NCI-H1436 (cell line): Measurements from ENCODE around the gene SLC26A11.
"Not testable (repeated sequence)": the region's sequence is repeated elsewhere in the genome, so short reads cannot be mapped to it uniquely, and the experiment has no call there.

Experiments
- DNase-seq: peaks from one replicate; lab custom pipeline; 2025; lab: John Stamatoyannopoulos, UW

SLC26A11 gene

DNA sequence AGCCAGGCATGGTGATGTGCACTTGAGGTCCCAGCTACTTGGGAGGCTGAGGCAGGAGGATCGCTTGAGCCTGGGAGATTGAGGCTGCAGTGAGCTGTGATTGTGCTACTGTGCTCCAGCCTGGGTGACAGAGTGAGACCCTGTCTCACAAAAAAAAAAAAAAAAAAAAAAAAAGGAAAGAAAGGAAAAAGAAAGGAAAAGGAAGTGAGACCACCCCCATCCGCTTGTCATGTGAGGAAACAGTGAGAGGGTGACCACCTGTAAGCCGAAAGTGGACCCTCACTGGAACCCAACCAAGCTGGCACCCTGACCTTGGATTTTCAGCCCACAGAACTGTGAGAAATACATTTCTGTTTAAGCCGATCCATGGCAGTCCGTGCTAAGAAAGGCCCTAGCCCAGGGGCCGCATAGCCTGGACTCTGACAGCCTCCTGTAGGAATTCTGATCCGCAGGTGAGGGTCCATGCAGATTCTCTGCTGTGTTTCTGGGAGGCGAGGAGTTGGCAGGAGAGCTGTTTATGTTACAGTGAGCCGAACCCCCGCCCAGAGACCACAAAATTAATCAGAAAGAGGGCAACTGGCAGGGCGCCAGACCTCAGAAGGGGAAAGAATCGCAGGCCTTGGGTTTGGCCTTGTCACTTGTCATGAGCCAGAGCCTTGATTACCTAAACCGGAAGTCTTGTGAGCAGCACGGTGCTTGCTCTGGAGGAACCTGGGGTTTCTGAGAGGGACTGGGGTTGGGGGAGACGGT is 1.0 kb upstream of the SLC26A11 start:
- DNase-seq = peak; percentile 45

GRCh38 chr17:80219763-80220053 is 519 bp upstream of the SLC26A11 start:
- DNase-seq = no peak

DNA sequence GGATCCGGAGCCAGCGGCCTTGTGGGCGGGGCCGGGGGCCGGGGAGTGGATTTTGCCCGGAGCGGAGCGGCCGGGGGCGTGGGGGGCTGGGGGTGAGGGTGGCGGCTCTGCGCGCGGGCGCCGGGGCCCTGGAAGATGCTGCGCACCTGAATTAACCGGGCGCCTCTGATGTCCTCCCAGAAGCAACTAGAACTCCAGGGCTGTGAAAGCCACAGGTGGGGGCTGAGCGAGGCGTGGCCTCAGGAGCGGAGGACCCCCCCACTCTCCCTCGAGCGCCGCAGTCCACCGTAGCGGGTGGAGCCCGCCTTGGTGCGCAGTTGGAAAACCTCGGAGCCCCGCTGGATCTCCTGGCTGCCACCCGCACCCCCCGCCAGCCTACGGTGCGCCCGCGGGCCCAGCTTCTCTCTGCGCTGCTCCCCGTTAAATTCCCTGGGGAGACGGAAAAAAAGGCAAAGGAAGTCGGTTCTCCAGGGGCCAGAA is 549 bp downstream of the SLC26A11 start:
- DNase-seq = peak; percentile 31

- DNase-seq = no peak
These were observed 1.3 kb downstream of the SLC26A11 start for GRCh38 chr17:80221351-80222105.

GRCh38 chr17:80222376-80223141 is 2.3 kb downstream of the SLC26A11 start:
- no peak for DNase-seq

- DNase-seq = no peak
These were observed 3.1 kb downstream of the SLC26A11 start for GRCh38 chr17:80223142-80223815.

DNA sequence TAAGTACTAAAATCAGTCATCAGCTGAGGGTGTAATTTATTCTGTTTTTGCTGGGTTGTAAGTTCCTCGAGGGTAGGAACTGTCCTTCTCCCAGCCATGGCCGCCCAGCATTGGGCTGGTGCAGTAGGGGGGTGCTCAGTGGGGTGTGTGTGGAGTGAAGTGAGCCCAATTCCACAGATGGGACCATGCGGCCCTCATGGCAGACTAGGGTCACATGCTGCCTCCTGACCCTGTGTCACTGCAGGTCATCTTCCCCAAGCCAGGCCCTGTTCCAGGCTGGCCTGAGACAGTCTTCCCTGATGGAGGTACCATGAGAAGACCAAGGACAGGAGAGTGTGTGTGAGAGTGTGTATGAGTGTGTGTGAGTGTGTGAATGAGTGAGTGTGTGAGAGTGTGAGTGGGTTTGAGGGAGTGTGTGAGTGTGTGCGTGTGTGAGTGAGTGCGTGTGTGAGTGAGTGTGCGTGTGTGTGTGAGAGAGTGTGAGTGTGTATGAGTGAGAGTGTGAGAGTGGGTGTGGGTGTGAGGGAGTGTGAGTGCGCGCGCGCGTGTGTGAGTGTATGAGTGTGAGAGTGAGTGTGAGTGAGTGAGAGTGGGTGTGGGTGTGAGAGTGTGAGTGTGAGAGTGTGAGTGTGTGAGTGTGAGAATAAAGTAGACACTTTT is 3.7 kb downstream of the SLC26A11 start:
- DNase-seq = no peak

- no peak for DNase-seq
These were observed 4.5 kb downstream of the SLC26A11 start for GRCh38 chr17:80224683-80225082.

GRCh38 chr17:80225230-80225629 is 5.0 kb downstream of the SLC26A11 start:
- no peak for DNase-seq

GRCh38 chr17:80227156-80227555 is 6.9 kb downstream of the SLC26A11 start:
- DNase-seq = no peak

DNA sequence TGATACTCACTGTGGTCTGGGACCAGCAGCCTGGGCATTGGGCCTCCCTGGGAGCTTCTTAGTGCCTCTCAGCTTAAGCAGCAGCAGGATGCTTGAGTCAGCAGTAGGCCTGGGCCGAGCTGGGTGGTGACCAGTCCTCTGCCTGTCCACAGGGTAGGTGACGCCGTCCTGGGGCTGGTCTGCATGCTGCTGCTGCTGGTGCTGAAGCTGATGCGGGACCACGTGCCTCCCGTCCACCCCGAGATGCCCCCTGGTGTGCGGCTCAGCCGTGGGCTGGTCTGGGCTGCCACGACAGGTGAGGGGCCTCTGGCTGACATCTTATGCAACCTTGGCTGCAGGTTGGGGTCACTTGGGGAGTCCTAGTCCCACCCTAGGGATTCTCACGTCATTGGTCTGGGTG is 7.4 kb downstream of the SLC26A11 start:
- DNase-seq = no peak

GRCh38 chr17:80228477-80228876 is 8.2 kb downstream of the SLC26A11 start:
- no peak for DNase-seq

GRCh38 chr17:80229011-80229410 is 8.8 kb downstream of the SLC26A11 start:
- DNase-seq = no peak

GRCh38 chr17:80232438-80232837 is 12.2 kb downstream of the SLC26A11 start:
- no peak for DNase-seq

DNA sequence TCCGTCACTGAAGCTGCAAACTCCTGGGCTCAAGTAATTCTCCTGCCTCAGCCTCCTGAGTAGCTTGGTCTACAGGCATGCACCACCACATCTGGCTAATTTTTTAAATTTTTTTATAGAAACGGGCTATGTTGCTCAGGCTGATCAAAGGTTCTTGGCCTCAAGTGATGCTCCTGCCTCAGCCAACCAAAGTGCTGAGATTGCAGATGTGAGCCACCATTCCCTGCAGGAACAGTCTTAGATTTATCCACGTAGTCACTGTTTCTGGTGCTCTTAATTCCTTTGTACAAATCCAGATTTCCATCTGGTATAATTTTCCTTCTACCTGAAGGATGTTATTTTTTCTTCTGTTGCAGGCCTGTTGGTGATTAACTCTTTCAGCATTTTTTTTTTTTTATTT is 13.0 kb downstream of the SLC26A11 start:
- no peak for DNase-seq

DNA sequence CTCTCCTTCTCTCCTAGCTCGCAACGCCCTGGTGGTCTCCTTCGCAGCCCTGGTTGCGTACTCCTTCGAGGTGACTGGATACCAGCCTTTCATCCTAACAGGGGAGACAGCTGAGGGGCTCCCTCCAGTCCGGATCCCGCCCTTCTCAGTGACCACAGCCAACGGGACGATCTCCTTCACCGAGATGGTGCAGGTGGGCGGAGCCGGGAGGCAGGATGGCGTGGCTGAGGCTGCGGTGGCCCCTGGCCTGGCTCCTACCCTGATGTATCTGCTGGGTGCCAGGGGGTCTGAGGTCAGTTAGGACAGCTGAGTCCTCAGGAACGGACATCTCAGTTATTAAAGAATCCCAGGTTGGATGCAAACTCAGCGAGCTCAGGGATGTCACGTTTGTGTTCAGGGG is 16.7 kb downstream of the SLC26A11 start:
- DNase-seq = no peak

DNA sequence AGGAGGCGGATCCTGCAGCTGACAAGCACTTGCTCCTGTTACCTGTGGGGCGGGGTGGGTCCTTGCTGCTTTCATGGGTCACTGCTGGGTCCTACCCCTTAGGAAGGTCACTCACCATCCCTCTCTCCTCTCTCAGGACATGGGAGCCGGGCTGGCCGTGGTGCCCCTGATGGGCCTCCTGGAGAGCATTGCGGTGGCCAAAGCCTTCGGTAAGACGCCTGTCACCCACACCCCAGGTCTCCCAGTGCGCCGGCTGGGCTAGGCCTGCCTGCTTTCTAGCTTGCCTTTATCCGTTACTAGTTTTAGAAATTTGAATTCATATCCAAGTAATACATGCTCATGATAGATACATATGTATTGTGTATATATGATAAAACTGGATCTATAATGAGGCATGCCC is 17.2 kb downstream of the SLC26A11 start:
- DNase-seq = no peak

DNA sequence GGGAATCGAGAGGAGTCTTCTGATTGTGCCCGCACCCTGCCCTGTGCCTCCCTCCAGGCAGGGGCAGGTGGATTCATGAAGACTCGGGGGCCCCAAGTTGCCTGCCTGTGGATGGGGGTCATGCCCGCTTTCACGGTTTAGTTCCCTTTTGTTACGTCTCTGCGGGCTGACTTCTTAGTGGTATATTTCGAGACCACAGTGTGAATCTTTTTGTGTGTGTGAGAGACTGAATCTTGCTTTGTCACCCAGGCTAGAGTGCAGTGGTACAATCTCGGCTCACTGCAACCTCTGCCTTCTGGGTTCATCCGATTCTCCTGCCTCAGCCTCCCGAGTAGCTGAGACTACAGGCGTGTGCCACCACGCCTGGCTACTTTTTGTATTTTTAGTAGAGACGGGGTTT is 22.3 kb downstream of the SLC26A11 start:
- no peak for DNase-seq

- no peak for DNase-seq
These were observed 23.6 kb downstream of the SLC26A11 start for GRCh38 chr17:80243526-80244433.

DNA sequence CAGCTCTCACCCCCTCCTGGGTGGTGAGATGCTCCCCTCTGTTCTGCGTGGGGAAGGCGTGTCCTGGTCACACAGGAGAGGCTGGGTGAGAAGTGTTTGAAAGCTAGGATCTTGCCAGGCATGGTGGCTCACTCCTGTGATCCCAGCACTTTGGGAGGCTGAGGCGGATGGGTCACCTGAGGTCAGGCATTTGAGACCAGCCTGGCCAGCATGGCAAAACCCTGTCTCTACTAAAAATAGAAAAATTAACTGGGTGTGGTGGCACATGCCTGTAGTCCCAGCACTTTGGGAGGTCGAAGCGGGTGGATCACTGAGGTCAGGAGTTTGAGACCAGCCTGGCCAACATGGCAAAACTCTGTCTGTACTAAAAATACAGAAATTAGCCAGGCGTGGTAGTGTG is 24.2 kb downstream of the SLC26A11 start:
- not testable (repeated sequence) for DNase-seq
